ENCODE data around the gene KRT4. TPM values are rescaled to one million over a fixed set of nuclear protein-coding genes. Genes with fewer than 3 reads are reported as not detected.

The KRT4 gene
- total RNA-seq, 1 experiment from 2014 or later: not detected

GRCh38 chr12:52814710-52815155 is 817 bp upstream of the KRT4 start:
- Histone ChIP-seq H4K91ac (ENCODE audit: insufficient read length, low read depth, low read length) (no peak overlapping the region), H3K23me2 (ENCODE audit: insufficient read length, low read depth, low read length, poor library complexity, severe bottlenecking) (no peaks in the 10 kb centered on the region), H4K8ac (replicated peaks; ENCODE audit: insufficient read length, low read depth, low read length) (no peak overlapping the region), H2BK120ac (ENCODE audit: low read depth, low read length, poor library complexity, severe bottlenecking) (no peak overlapping the region), H3K23ac (ENCODE audit: insufficient read length, low read depth, low read length) (no peak overlapping the region), H3K27ac (ENCODE audit: insufficient read length, low read depth, low read length) (no peak overlapping the region), H3T11ph (ENCODE audit: low read length) (no peak overlapping the region), H3K14ac (ENCODE audit: insufficient read depth, low read length) (no peak overlapping the region), H3K56ac (ENCODE audit: insufficient read length, low read depth, low read length) (no peak overlapping the region), H3K4me2 (ENCODE audit: insufficient read depth, insufficient read length, low read length) (no peak overlapping the region), H2BK15ac (ENCODE audit: low read depth, low read length) (no peak overlapping the region), H2BK20ac (ENCODE audit: low read depth, low read length, poor library complexity, severe bottlenecking) (no peak overlapping the region), H3K4ac (ENCODE audit: low read depth, low read length) (no peak overlapping the region), H3K4me1 (ENCODE audit: insufficient read depth, low read length) (no peaks in the 10 kb centered on the region), H3K27me3 (ENCODE audit: insufficient read depth, low read length) (no peaks in the 10 kb centered on the region), H2BK12ac (ENCODE audit: insufficient read length, low read depth, low read length) (no peak overlapping the region), H3K79me2 (ENCODE audit: insufficient read depth, low read length) (no peaks in the 10 kb centered on the region), H3K9ac (ENCODE audit: extremely low read depth, insufficient read length, low read length) (no peak overlapping the region), H2AK5ac (ENCODE audit: insufficient read length, low read length) (no peak overlapping the region), H3K9me3 (ENCODE audit: control insufficient read depth, low read depth, low read length) (no peaks in the 10 kb centered on the region), H4K20me1 (ENCODE audit: control insufficient read depth, insufficient read depth, insufficient read length) (no peaks in the 10 kb centered on the region), H3K79me1 (ENCODE audit: insufficient read depth, low read depth, low read length, poor library complexity, severe bottlenecking) (no peaks in the 10 kb centered on the region), H4K5ac (ENCODE audit: insufficient read length, low read depth, low read length) (no peak overlapping the region), H2AFZ (ENCODE audit: low read length) (no peak overlapping the region), H2BK5ac (ENCODE audit: insufficient read length, low read length) (no peak overlapping the region), H3K18ac (ENCODE audit: insufficient read length, low read depth, low read length) (no peak overlapping the region)
- Mint-ChIP-seq H3K27ac (no peak overlapping the region), H3K36me3 (ENCODE audit: insufficient read depth in 1 of 3, low read depth in 3 of 3) (no peaks in the 10 kb centered on the region; a peak in 1 of 7 replicates), H3K4me3 (no peak overlapping the region), H3K9me3 (no peaks in the 10 kb centered on the region), H3K4me1 (peaks cover 3 to 7% of the 10 kb centered on the region in 2 experiments; a peak in 3 of 4 replicates), H3K27me3 (ENCODE audit: low read depth) (peaks cover 3% of the 10 kb centered on the region)
- DNase-seq: no peak
- TF ChIP-seq, protein P1, sequence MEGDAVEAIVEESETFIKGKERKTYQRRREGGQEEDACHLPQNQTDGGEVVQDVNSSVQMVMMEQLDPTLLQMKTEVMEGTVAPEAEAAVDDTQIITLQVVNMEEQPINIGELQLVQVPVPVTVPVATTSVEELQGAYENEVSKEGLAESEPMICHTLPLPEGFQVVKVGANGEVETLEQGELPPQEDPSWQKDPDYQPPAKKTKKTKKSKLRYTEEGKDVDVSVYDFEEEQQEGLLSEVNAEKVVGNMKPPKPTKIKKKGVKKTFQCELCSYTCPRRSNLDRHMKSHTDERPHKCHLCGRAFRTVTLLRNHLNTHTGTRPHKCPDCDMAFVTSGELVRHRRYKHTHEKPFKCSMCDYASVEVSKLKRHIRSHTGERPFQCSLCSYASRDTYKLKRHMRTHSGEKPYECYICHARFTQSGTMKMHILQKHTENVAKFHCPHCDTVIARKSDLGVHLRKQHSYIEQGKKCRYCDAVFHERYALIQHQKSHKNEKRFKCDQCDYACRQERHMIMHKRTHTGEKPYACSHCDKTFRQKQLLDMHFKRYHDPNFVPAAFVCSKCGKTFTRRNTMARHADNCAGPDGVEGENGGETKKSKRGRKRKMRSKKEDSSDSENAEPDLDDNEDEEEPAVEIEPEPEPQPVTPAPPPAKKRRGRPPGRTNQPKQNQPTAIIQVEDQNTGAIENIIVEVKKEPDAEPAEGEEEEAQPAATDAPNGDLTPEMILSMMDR (conservative IDR thresholded peaks at IDR 0.05): no peak
- WGBS (ENCODE audit: extremely low coverage, insufficient read length, low lambda C conversion rate): no CpG with 5 or more reads among the region's 4 CpGs

Data from H9 (cell line).